A549 (cell line): ENCODE results near the gene MCM5. TPM values are rescaled to one million over a fixed set of nuclear protein-coding genes. Genes with fewer than 3 reads are reported as not detected.

ENCODE experiments used
- ATAC-seq, 2 experiments: fragments of 200-7000 bp in 1 of 2; fragments of >200 bp in 1 of 2; cut with Nextera tagmentation in 1 of 2; cut with Tn5 transposase in 1 of 2; 3 replicates each; pipeline versions ENCODE4 v1.8.0 to v1.9.1; 2018 to 2020; ENCODE audit warnings: mild to moderate bottlenecking in 1 of 2, moderate library complexity in 1 of 2
- CTCF ChIA-PET: fragments of 300-600 bp; sonication (Branson Sonifier 250); formaldehyde crosslinking; extraction: SDS; loops from one replicate; lab custom pipeline; 2021; ENCODE audit warnings: antibody characterized with exemption, inconsistent platforms; lab: Yijun Ruan, JAX
- POLR2A ChIA-PET: fragments of 350-600 bp; formaldehyde crosslinking; extraction: SDS; loops from one replicate; lab custom pipeline; 2021; ENCODE audit warnings: antibody characterized with exemption, inconsistent platforms; lab: Yijun Ruan, JAX
- DNase-seq, 2 experiments: peaks; one replicate each; pipeline versions ENCODE4 v3.0.0 to v3.0.0-alpha.2; 2011 to 2016; ENCODE audit warnings: low read depth in 1 of 2, low spot score in 1 of 2
- FAIRE-seq: peaks from 2 replicates; lab custom pipeline; 2011; peaks lifted over from hg19 to GRCh38; lab: Jason Lieb, UNC
- H3K27ac ChIP-seq, 2 experiments: fragments of >200 bp; sonication (Bioruptor Twin); formaldehyde crosslinking; 3 replicates each; pipeline ENCODE4 v1.5.1; 2016 to 2017
- H3K4me1 ChIP-seq: fragments of >200 bp; sonication (Bioruptor Twin); formaldehyde crosslinking; 3 replicates; pipeline ENCODE4 v1.6.1; 2016
- H3K4me2 ChIP-seq: fragments of >200 bp; sonication (Bioruptor Twin); formaldehyde crosslinking; 3 replicates; pipeline ENCODE4 v1.6.1; 2016
- H3K4me3 ChIP-seq: fragments of >200 bp; sonication (Bioruptor Twin); formaldehyde crosslinking; 3 replicates; pipeline ENCODE4 v1.5.1; 2016
- H3K9me3 ChIP-seq: fragments of >200 bp; sonication (Bioruptor Twin); formaldehyde crosslinking; 3 replicates; pipeline ENCODE4 v1.6.1; 2016
- CBX2 ChIP-seq: fragments of 200-600 bp; sonication (generic); IDR thresholded peaks from 2 replicates; pipeline ENCODE4 v1.6.1; 2016; ENCODE audit warnings: low read depth, mild to moderate bottlenecking, borderline replicate concordance
- EHMT2 ChIP-seq: fragments of 200-600 bp; sonication (generic); IDR thresholded peaks from 2 replicates; pipeline ENCODE4 v1.6.1; 2016; ENCODE audit warnings: antibody characterized with exemption, low read depth, mild to moderate bottlenecking, moderate library complexity
- EP300 ChIP-seq, 2 experiments: fragments of >200 bp; sonication (Bioruptor Twin); formaldehyde crosslinking; IDR thresholded peaks; 2 replicates in 1 of 2; 3 replicates in 1 of 2; pipeline ENCODE4 v1.6.1; 2016 to 2017
- HOXB5 ChIP-seq: fragments of 250-450 bp; sonication (Bioruptor Pico); IDR thresholded peaks from 2 replicates; pipeline ENCODE4 v1.5.0; 2020; ENCODE audit warnings: mild to moderate bottlenecking, moderate library complexity
- KDM5A ChIP-seq: fragments of 200-600 bp; sonication (generic); IDR thresholded peaks from 2 replicates; pipeline ENCODE4 v1.6.1; 2016; ENCODE audit warnings: antibody characterized with exemption, mild to moderate bottlenecking
- MAFK ChIP-seq: fragments of 450-650 bp; IDR thresholded peaks from 2 replicates; pipeline ENCODE4 v1.6.1; 2014; ENCODE audit not compliant: partially characterized antibody
- MYC ChIP-seq: IDR thresholded peaks from 2 replicates; pipeline ENCODE4 v1.6.1; 2012; ENCODE audit warnings: mild to moderate bottlenecking, inconsistent platforms, low read length, improper control_type of control experiment, borderline replicate concordance
- NPAS2 ChIP-seq: fragments of 250-450 bp; sonication (Bioruptor Pico); IDR thresholded peaks from 2 replicates; pipeline ENCODE4 v1.8.0; 2022; ENCODE audit warnings: mild to moderate bottlenecking, moderate library complexity, borderline replicate concordance
- NR3C1 ChIP-seq: fragments of >200 bp; sonication (Bioruptor Twin); formaldehyde crosslinking; IDR thresholded peaks from 3 replicates; pipeline ENCODE4 v1.6.1; 2017
- RAD21 ChIP-seq, 2 experiments: fragments of >200 bp in 1 of 2; sonication (Bioruptor Twin) in 1 of 2; formaldehyde crosslinking in 1 of 2; IDR thresholded peaks in 1 of 2; conservative IDR thresholded peaks in 1 of 2; 2 replicates in 1 of 2; 3 replicates in 1 of 2; pipeline ENCODE4 v1.6.1; 2012 to 2018; ENCODE audit warnings: inconsistent platforms in 1 of 2
- RFX5 ChIP-seq: fragments of 450-650 bp; IDR thresholded peaks from 2 replicates; pipeline ENCODE4 v1.7.1; 2014; ENCODE audit warnings: antibody characterized with exemption, mild to moderate bottlenecking, moderate library complexity
- SMC3 ChIP-seq: fragments of >200 bp; sonication (Bioruptor Twin); formaldehyde crosslinking; IDR thresholded peaks from 3 replicates; pipeline ENCODE4 v1.6.1; 2018; ENCODE audit warnings: inconsistent platforms
- SREBF2 ChIP-seq: fragments of 450-650 bp; IDR thresholded peaks from 2 replicates; pipeline ENCODE4 v1.6.1; 2014; ENCODE audit warnings: mild to moderate bottlenecking, moderate library complexity
- TFCP2L1 ChIP-seq: fragments of 250-450 bp; sonication (Bioruptor Pico); IDR thresholded peaks from 2 replicates; pipeline ENCODE4 v1.5.0; 2021; ENCODE audit warnings: mild to moderate bottlenecking
- TP53 ChIP-seq: fragments of 250-450 bp; sonication (Bioruptor Pico); IDR thresholded peaks from 2 replicates; pipeline ENCODE4 v1.5.0; 2021; ENCODE audit warnings: mild to moderate bottlenecking, moderate library complexity
- ZC3H11A ChIP-seq: fragments of 450-650 bp; IDR thresholded peaks from 2 replicates; pipeline ENCODE4 v1.6.1; 2014; ENCODE audit warnings: antibody characterized with exemption, mild to moderate bottlenecking
- WGBS: methylation state at CpG from one replicate; pipeline ENCODE4 v1.1.6; 2017; ENCODE audit errors: missing lambda C conversion rate; 5-methylcytosine and 5-hydroxymethylcytosine counted together
- polyA plus RNA-seq, 4 experiments: library from polyadenylated mRNA; depleted of rRNA in 3 of 4; stranded (reverse); fragments of >200 nt; fragmentation: RNase III in 1 of 4; extraction: RNeasy Plus Mini Kit Qiagen cat#74134 plus additional on column Dnase treatment in 1 of 4; gene quantifications; 2 replicates in 3 of 4; 3 replicates in 1 of 4; pipeline ENCODE4 v1.2.3, GENCODE V29; 2011 to 2017
- TF ChIP-seq, protein P1 (sequence below): IDR thresholded peaks from 2 replicates; pipeline ENCODE4 v1.6.1; 2012; ENCODE audit warnings: low read depth, borderline replicate concordance
- TF ChIP-seq, protein P2 (sequence below): fragments of 200-600 bp; sonication (generic); IDR thresholded peaks from 2 replicates; pipeline ENCODE4 v1.6.1; 2016; ENCODE audit warnings: antibody characterized with exemption, mild to moderate bottlenecking, moderate library complexity
- TF ChIP-seq, protein P3 (sequence below): fragments of 450-650 bp; IDR thresholded peaks from 2 replicates; pipeline ENCODE4 v1.6.1; 2014; ENCODE audit warnings: antibody characterized with exemption
- TF ChIP-seq, protein P4 (sequence below): fragments of 150-350 bp; IDR thresholded peaks from 2 replicates; pipeline ENCODE4 v1.6.1; 2014; ENCODE audit warnings: low read depth, mild to moderate bottlenecking, low read length

The MCM5 gene
- polyA plus RNA-seq, 2 of the 4 experiments (the other 2 are of a cell fraction) = 50.2 to 94.4 TPM

DNA sequence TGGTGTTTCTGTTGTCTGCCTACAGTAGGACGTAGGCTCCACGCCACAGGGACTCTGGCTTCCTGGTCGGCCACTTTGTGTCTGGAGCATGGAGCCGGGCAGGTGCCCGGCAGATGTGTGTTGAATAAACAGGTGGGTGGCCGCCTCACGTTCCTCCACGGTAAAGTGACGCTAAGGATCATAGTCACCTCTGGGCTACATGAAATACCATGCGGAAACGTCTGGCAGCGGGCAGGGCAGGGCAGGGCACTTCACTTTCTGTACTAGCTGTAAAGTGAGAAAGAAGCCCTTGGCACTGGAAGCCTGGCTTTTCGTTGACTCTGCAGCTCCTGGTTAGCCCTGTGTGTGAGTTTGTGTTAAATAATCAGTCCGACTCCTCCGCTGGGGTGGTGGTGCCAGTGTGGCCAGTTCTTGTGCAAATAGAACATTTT is 52.4 kb downstream of the MCM5 start (continued):
- TF ChIP-seq EHMT2 (no peak), SREBF2 (no peak)

DNA sequence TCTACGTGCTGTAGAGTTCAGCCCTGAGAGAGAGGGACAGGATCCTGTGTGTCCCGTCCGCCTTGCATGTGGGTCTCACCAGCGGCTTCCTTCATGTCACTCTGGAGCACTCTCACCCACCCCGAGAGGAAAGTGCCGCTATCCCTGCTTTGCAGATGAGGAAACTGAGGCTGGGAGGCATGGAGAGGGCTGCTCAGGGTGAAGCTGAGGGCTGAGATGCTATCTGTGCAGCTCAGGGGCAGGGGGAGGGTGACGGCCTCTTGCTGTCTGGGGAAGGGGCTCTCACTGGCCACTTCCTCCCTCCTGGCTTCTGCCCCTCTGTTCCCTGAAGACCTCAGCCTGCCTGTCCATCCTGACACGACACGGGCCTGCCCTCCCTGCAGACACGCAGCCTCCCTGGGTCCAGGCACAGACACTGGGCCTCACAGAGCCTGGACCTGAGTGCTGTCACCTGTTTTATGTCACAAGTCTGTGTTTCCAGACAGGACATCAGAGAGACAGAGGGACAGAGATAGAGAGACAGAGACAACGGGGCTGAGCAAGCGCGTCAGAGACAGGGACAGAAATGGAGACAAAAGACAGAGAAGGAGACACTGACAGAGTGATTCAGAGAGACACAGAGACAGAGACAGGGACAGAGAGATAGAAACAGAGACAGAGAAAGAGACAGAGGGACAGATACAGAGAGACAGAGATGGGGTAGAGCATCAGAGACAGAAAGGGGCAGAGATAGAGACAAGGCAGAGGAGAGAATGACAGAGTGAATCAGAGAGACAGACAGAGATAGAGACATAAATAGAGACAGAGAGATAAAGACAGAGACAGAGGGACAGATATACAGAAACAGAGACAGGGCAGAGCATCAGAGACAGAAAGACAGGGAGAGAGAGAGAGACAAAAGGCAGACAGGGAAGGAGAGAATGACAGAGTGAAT is 53.1 kb downstream of the MCM5 start:
- ChIA-PET CTCF (no interaction called here), POLR2A (no interaction called here)
- 98% methylated on average over 11 of the region's 13 CpGs for WGBS

More for the DNA sequence above, 53.1 kb downstream of the MCM5 start:
- H3K4me1 ChIP-seq = no peaks in the 10 kb centered on the region
- FAIRE-seq (no peak), ATAC-seq (no peak), DNase-seq (no peak)
- TF ChIP-seq NPAS2 (CRISPR knock-in tag) = no peak
- no peak for TF ChIP-seq RFX5
- TF ChIP-seq, protein P1, sequence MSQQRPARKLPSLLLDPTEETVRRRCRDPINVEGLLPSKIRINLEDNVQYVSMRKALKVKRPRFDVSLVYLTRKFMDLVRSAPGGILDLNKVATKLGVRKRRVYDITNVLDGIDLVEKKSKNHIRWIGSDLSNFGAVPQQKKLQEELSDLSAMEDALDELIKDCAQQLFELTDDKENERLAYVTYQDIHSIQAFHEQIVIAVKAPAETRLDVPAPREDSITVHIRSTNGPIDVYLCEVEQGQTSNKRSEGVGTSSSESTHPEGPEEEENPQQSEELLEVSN = no peak
- no peak for TF ChIP-seq TP53
- no peak for TF ChIP-seq SREBF2
- TF ChIP-seq KDM5A = no peak
- TF ChIP-seq EP300 (IDR thresholded peaks at IDR 0.05) = no peak
- TF ChIP-seq MAFK = no peak
- TF ChIP-seq NR3C1 = no peak
- TF ChIP-seq, protein P2, sequence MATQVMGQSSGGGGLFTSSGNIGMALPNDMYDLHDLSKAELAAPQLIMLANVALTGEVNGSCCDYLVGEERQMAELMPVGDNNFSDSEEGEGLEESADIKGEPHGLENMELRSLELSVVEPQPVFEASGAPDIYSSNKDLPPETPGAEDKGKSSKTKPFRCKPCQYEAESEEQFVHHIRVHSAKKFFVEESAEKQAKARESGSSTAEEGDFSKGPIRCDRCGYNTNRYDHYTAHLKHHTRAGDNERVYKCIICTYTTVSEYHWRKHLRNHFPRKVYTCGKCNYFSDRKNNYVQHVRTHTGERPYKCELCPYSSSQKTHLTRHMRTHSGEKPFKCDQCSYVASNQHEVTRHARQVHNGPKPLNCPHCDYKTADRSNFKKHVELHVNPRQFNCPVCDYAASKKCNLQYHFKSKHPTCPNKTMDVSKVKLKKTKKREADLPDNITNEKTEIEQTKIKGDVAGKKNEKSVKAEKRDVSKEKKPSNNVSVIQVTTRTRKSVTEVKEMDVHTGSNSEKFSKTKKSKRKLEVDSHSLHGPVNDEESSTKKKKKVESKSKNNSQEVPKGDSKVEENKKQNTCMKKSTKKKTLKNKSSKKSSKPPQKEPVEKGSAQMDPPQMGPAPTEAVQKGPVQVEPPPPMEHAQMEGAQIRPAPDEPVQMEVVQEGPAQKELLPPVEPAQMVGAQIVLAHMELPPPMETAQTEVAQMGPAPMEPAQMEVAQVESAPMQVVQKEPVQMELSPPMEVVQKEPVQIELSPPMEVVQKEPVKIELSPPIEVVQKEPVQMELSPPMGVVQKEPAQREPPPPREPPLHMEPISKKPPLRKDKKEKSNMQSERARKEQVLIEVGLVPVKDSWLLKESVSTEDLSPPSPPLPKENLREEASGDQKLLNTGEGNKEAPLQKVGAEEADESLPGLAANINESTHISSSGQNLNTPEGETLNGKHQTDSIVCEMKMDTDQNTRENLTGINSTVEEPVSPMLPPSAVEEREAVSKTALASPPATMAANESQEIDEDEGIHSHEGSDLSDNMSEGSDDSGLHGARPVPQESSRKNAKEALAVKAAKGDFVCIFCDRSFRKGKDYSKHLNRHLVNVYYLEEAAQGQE = no peak
- no peak for TF ChIP-seq ZC3H11A
- TF ChIP-seq, protein P3, sequence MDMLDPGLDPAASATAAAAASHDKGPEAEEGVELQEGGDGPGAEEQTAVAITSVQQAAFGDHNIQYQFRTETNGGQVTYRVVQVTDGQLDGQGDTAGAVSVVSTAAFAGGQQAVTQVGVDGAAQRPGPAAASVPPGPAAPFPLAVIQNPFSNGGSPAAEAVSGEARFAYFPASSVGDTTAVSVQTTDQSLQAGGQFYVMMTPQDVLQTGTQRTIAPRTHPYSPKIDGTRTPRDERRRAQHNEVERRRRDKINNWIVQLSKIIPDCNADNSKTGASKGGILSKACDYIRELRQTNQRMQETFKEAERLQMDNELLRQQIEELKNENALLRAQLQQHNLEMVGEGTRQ = no peak
- TF ChIP-seq, protein P4, sequence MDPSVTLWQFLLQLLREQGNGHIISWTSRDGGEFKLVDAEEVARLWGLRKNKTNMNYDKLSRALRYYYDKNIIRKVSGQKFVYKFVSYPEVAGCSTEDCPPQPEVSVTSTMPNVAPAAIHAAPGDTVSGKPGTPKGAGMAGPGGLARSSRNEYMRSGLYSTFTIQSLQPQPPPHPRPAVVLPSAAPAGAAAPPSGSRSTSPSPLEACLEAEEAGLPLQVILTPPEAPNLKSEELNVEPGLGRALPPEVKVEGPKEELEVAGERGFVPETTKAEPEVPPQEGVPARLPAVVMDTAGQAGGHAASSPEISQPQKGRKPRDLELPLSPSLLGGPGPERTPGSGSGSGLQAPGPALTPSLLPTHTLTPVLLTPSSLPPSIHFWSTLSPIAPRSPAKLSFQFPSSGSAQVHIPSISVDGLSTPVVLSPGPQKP = no peak
- TF ChIP-seq RAD21 (conservative IDR thresholded peaks at IDR 0.05 in 1 of 2, IDR thresholded peaks at IDR 0.05 in 1 of 2) = no peak
- TF ChIP-seq EHMT2 = no peak
- no peak for TF ChIP-seq MYC
- no peak for TF ChIP-seq HOXB5 (CRISPR knock-in tag)
- TF ChIP-seq TFCP2L1 (CRISPR knock-in tag) = no peak
- TF ChIP-seq SMC3 = no peak
- no peak for TF ChIP-seq CBX2
- H3K9me3 ChIP-seq = no peaks in the 10 kb centered on the region
- no peak overlapping the region for H3K27ac ChIP-seq
- H3K4me2 ChIP-seq = no peak overlapping the region
- H3K4me3 ChIP-seq = no peak overlapping the region
